HG03060 (cell line): ENCODE data around the gene COMMD2.

Source experiments
- ATAC-seq: cut with Tn5 transposase; IDR thresholded peaks from one replicate; pipeline ENCODE4 v1.9.1; 2021; ENCODE audit warnings: low read depth, moderate number of reproducible peaks; ENCODE audit not compliant: unreplicated experiment

The COMMD2 gene

DNA sequence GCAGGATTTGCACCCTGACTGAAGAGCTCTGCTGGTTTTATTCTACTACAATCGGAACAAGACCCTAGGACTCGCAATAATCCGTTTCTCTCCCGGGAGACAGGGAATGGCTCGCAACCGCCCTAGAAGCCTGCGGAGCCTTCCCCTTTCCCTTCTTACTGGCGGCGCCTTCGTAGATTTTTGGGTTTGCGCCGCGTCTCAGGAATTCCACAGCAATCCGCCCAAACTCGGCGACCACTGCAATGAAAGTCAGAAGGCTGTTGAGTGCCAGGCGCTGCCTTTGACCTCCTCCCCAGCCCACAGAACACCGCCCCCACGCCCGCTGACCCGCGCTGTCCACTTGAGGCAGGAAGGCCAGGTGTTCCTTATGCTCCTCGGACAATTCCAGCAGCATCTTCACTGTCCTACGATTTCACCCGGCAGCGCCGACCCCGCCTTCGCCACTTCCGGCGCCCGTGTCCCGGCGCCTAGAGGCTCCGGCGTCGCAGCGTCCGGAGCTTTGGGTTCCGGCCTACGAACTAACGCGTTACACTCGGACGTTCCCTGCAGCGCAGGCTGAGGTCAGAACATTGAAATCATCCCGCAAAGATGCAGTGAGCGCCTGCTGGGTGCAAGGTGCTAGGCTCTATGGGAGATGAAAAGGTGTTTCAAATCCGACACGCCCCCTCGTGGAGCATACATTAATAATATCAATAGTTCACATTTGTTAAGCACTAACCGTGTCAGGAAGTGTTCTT lies at the start of gene COMMD2:
TSS of gene COMMD2 (minus strand) at position 439 of the 737 bp plus-strand sequence. CDS start at position 394, 45 bp downstream.
- ATAC-seq = peak; percentile 99

- ATAC-seq = no peak
Measured at GRCh38 chr3:149801639-149802038, 49.4 kb upstream of the COMMD2 start.

GRCh38 chr3:149801195-149801594 lies 48.9 kb upstream of the COMMD2 start:
- no peak for ATAC-seq

- ATAC-seq = no peak
Measured at GRCh38 chr3:149800693-149801092, 48.4 kb upstream of the COMMD2 start.

DNA sequence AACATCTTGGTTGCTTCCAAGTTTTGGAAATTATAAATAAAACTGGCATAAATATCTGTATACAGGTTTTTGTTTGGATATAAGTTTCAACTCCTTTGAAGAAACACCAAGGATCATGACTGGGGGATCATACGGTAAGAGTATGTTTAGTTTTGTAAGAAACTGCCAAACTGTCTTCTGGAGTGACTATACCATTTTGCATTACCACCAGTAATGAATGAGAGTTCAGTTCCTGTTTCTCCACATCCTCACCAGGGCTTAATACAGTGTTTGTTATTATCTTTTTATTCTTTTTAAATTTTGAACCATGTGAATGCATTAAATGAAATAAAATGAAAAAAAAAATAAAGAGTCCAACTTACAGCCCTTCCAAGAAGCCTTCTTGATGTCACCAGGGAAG lies 43.7 kb upstream of the COMMD2 start:
- ATAC-seq = no peak

DNA sequence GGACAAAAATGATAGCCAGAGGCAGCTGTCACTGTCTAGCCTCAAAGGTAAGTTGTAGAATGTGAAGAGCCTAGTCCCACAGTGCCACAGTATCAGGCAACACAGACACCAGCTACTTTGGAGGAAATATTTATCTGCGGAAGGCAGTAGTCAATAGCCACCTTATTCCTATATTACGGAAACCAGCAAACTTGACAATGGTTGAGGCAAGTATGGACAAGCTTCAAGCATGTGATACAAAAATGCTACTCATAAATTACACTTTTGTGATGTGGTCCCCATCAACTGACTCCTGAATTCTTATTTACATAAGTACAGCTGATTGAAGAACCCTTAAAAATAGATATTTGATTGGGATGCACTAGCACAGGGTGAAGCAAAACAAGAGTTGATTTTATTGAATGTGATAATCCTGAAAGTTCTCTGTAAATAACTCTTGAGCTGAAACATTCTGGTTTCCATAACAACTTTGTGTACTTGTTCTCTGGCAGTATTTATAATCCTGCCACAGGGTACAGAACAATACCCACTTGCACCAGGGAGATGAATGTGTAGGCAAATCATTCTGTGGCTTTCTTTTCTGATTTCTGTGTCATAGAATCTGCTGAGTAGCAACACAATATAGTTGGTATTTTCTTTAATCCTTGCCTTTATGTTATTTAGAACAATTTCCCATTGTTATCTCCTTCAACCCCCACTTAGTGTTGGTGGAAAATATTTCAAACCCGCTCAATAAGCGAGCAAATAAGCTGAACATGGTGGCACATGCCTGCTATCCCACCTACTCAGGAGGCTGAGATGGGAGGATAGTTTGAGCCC lies 40.4 kb upstream of the COMMD2 start, which contains the start of gene ANKUB1:
TSS of gene ANKUB1 (minus strand) at position 103 of the 819 bp plus-strand sequence. CDS start 188 bp downstream, outside the sequence.
- no peak for ATAC-seq

GRCh38 chr3:149790698-149791097 lies 38.4 kb upstream of the COMMD2 start:
- no peak for ATAC-seq

DNA sequence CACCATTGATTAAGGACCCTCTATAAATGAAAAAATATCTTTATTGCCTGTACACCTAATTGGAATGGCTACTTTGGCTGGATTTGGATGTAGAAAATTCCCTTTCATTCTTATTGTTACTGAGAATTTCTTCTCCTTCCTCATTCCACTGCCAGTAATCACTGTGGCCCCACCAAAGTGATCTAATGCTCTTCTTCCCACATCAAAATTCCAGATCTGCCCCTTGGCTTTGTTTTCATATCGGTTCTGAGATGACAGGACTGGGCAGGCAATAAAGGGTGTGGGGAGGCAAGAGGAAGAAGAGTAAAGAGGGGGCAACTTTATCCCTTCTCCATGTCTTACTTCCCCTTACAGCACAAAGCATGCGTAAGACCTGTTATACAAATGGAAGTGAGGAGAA lies 38.0 kb upstream of the COMMD2 start:
- no peak for ATAC-seq

DNA sequence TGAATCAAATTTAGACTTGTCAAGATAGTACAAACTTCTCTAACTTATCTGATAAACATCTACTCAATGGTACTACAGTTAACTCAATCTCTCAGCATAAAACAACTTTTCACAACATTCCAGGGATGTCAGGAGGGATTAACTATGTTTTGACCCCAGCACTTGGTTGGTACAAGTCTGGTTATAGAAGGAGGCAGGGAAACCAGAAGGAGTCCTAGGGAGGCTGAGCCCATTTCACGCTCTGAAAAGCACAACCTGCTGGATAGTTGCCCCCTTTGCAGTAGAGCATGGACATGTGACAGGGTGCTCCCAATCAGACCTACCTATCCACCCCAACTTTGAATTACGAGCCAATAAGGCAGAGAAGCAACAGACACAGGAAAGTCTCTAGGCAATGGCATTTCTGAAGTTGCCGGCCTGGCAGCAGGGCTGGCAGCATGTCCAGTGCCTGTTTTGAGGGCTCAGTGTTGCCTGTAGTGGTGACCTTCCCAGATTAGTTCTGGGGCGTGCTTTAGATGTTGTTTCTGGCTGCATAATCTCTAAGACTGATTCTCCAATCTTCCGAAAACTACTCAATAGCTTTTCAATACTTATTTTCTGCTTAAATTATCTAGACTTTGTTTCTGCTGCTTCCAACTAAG lies 31.9 kb upstream of the COMMD2 start:
- no peak for ATAC-seq

GRCh38 chr3:149783576-149783975 lies 31.3 kb upstream of the COMMD2 start:
- ATAC-seq = no peak

DNA sequence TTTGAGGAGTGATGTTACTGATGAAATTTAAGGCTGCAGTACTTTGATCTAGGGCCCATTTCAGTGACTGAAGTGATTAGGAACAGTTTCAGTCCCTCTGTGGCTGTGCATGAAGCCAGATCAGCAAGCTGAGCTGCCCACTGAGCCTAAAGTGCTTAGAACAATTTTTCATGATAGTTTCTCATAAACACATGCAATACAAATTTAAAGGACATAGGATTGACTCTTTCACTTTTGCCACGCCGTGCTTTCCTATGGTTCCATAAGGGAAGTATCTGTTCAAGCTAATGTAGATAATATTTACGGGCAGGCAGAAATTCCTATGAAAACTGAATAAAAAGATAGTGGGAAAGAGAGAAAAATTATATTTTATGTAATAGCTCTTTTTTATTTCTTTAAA lies 29.5 kb upstream of the COMMD2 start:
- no peak for ATAC-seq

GRCh38 chr3:149781211-149781610 lies 28.9 kb upstream of the COMMD2 start:
- ATAC-seq = no peak

- no peak for ATAC-seq
Measured at GRCh38 chr3:149777414-149778214, 25.3 kb upstream of the COMMD2 start.

DNA sequence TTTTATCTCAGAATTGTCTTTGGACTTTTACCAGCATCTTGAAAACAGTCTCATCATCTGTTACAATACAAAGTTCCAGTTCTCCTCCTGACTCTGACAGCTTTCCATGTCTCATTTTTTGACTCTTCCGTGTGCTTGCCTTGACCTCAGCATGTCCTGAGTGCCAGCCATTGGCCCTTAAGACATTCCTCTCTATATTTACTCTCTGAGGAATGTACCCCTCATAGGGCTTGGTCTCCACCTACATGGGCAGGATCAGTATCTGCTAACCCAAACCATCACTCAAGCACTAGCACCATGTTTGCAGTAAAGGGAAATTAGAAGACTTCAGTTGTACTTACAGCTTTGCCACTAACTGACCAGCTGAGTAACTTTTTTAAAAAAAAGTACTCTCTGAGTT lies 23.9 kb upstream of the COMMD2 start:
- no peak for ATAC-seq

DNA sequence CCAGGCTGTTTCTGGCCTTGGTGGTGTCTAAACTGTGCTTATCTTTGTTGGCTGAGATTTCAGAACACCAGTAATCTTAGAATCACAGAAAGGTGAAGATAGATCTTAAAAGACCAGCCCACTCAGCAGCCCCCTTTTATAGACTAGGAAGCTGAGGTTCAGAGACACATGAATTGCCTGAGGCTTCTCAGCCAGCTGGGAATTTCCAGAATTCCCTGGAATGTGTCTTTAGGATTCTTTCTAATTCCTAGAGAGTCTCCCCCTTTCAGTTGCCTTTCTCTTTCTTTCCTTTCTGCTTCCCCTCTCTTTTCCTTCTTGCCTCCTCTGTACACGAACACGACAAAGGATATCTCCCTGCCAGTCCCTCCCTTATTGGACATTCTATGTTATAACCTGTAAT lies 20.6 kb upstream of the COMMD2 start:
- ATAC-seq = no peak

DNA sequence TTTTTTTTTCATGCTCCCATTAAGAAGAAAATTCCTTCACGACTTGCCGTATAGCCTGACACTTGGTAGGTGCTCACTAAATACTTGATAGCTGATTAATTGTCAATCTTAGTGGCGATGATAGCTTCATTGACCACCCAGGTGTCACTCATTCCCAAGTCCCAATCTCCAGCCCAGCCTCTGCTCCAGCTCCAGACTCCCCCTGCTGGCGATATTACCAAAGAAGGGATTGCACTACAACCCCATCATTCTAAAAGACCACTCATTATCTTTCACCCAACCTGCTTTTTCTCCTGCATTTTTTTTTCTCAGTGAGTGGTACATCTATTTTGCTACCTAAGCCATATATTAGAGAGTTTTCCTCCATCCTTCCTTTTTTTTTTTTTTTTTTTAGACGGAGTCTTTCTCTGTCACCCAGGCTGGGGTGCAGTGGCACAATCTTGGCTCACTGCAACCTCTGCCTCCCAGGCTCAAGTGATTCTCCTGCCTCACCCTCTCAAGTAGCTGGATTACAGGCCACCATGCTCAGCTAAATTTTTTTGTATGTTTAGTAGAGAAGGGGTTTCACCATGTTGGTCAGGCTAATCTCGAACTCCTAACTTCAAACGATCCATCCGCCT lies 19.5 kb upstream of the COMMD2 start:
- no peak for ATAC-seq

DNA sequence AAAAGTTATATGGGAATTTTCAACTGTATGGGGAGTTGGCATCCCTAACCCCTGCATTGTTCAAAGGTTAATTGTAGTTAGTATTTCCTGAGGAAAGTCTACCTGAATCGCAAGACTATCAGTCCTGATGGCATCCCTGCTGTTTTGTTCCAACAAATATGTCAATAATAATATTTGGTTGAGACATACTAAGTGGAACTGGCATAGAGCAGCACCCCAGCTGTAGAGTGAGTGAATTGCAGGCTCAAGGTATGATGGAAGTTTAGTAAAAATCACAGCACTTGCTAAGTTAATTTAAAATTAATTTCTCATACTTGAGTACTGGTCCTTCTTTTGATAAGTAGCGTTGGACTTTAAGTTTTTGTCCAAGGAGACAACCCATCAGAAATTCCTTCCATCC lies 18.0 kb upstream of the COMMD2 start:
- no peak for ATAC-seq

- no peak for ATAC-seq
Measured at GRCh38 chr3:149768704-149769103, 16.4 kb upstream of the COMMD2 start.

DNA sequence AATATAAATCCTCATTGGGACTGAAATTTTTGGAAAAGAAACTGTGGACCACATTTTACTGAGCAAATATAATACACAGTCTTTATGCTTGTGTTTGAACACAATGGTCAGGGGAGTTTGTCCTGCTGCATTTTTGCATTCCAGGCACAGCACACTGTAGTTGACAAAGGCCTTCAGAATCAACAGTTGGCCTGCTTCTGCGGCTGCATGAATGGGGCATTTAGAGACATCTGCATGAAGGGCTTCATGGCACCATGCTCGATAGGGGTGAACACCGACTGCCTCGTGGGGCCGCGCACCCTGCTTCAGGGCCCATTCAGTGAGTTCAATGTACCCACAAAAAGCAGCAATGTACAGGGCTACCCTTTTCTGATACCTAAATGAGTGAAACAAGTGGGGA lies 15.4 kb upstream of the COMMD2 start:
- no peak for ATAC-seq

DNA sequence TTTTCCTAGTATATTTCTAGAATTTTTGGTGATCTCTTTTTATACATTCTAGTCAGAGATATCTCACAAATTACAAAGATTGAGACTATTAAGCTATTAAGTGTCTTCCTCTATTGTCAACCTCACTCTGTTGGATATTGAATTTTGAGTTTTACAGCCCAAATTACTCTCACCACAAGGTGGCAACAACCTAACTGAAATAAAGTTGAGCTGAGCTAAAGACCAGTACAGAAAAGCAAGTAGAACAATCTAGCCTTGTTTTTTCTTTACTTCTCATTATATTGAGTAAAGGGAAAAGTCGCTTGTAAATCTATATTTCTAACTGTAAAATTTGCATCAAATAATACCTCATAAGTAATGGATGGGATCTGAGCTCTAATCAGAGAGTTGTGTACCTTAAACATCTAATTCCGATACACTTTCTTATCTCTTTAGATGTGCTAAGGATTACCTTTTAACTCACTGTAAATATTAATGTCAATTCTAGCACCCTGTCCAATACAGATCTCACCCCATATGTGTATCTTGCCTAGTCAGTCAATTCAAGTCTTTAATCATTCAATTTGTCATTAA lies 13.6 kb upstream of the COMMD2 start:
- no peak for ATAC-seq
